AG09309 (cell line): ENCODE data around the gene MIPOL1.

Experiments used
- DNase-seq: peaks from one replicate; pipeline ENCODE4 v3.0.0-alpha.2; 2010; ENCODE audit warnings: low read depth
- H3K4me3 ChIP-seq: 2 replicates; pipeline ENCODE4 v1.5.1; 2011; ENCODE audit warnings: mild to moderate bottlenecking, low read depth, low read length, moderate library complexity; ENCODE audit not compliant: control insufficient read depth
- TF ChIP-seq, protein P1 (sequence below): IDR thresholded peaks from 2 replicates; pipeline ENCODE4 v1.5.1; 2011; ENCODE audit warnings: mild to moderate bottlenecking, low read depth, low read length, inconsistent platforms; ENCODE audit not compliant: insufficient read depth, control insufficient read depth; ENCODE audit errors: missing control alignments

The MIPOL1 gene

DNA sequence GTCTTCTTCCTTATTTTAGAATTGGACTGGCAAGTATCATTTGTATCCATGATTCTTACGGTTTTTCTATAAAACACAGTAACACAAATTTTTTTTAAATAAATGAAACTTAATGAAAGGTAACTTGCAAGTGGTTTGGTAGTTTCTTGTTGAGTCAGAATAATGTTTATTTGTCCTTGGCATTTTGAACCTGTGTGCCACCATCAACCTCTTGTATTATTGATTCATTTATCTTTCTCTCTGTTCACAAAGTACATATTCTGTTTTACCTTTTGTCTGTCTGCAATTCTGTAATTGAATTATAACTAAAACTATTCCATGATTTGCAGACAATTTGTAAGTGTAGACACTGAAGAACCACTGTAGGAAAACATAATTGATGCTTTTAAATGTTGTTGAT is 54.7 kb downstream of the MIPOL1 start:
- DNase-seq: no peak
- TF ChIP-seq, protein P1, sequence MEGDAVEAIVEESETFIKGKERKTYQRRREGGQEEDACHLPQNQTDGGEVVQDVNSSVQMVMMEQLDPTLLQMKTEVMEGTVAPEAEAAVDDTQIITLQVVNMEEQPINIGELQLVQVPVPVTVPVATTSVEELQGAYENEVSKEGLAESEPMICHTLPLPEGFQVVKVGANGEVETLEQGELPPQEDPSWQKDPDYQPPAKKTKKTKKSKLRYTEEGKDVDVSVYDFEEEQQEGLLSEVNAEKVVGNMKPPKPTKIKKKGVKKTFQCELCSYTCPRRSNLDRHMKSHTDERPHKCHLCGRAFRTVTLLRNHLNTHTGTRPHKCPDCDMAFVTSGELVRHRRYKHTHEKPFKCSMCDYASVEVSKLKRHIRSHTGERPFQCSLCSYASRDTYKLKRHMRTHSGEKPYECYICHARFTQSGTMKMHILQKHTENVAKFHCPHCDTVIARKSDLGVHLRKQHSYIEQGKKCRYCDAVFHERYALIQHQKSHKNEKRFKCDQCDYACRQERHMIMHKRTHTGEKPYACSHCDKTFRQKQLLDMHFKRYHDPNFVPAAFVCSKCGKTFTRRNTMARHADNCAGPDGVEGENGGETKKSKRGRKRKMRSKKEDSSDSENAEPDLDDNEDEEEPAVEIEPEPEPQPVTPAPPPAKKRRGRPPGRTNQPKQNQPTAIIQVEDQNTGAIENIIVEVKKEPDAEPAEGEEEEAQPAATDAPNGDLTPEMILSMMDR: no peak
- H3K4me3 ChIP-seq: no peak overlapping the region

DNA sequence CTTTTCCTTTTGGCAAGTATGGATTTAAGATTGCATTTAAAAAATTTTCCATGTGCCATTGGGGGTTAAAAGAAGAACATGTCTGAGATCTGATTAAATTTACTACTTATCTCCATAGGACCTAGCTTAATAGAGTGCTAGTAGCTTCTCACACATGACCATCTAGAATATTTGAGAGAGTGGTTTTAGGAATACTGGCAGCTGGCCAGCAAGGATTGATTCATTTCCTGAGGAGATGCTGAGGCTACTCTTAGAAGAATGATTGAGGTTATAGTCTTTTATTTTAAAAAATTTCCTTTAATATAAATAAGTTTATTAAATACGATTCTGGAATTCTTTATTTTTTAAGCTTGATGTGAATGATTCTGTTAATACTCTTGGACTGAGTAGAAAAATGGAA is 56.2 kb downstream of the MIPOL1 start:
- TF ChIP-seq, protein P1: no peak
- H3K4me3 ChIP-seq: no peak overlapping the region
- peak; percentile 29 for DNase-seq

DNA sequence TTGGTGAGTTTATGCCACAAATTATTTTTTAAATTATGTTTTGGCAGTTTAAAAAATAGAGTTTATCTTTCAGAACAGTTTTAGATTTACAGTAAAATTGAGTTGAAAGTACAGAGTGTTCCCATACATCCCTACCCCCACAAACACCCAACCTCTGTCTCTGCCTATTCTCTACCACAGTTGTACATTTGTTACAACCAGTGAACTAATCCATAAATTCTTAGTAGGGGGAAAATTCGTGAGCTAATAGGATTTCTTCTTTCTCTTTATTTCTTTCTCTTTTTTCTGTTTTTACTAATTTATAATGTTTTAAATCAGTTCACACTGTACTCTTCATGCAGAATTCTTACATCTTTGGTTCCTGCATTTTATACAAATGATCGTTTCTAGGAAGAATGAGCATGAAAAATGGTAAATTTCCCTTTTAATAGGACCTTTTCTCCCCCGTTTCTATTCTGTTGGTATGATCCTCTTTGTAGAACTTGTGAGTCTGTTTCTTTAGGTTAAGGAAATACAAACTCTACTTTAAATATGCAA is 56.7 kb downstream of the MIPOL1 start:
- H3K4me3 ChIP-seq: no peak overlapping the region
- DNase-seq: no peak
- TF ChIP-seq, protein P1: no peak

DNA sequence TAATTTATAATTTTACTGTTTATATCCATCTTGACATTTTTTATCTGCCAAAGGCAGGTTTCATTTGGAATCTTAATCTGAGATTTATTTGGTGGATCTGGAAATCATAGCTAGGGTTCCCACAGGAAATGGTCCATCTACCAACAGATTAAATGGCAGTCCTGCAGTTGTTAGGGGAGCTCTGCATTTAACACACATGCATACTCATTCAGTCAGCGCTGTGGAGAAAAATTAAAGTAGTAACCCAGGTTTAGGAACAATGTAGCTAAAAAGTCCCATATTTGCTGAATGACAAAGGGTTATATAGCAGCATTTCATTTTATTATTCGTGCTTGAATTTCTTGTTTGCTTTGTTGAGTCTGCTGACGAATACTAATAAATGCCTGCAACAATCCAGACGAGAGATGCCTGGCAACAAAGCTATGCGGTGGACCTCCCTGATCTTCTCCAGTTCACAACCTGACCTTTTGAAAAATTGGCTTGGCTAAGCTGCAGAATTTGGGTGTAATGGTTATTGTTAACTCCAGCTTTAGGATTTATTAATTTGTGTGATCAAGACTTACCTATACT is 59.8 kb downstream of the MIPOL1 start:
- DNase-seq: no peak
- H3K4me3 ChIP-seq: no peak overlapping the region
- TF ChIP-seq, protein P1: no peak

DNA sequence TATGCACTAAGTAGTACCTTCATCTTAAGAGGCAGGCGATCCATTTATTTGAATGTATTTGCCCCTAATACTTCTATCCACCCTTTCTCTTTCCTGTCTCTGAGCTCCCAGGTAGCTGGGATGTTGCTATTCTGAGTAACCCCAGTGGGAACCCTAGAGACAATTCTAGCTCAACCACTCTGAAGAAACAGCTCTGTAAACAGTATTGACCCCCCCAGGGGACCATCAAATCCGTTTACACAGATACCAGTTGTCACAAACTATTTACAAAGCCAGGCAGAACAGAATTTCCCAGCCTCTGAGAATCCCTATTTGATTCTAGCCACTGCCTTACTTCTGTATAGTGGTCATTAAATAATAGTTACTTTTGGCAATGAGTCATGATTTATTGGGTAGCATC is 64.9 kb downstream of the MIPOL1 start:
- H3K4me3 ChIP-seq: no peak overlapping the region
- no peak for DNase-seq
- TF ChIP-seq, protein P1: no peak

DNA sequence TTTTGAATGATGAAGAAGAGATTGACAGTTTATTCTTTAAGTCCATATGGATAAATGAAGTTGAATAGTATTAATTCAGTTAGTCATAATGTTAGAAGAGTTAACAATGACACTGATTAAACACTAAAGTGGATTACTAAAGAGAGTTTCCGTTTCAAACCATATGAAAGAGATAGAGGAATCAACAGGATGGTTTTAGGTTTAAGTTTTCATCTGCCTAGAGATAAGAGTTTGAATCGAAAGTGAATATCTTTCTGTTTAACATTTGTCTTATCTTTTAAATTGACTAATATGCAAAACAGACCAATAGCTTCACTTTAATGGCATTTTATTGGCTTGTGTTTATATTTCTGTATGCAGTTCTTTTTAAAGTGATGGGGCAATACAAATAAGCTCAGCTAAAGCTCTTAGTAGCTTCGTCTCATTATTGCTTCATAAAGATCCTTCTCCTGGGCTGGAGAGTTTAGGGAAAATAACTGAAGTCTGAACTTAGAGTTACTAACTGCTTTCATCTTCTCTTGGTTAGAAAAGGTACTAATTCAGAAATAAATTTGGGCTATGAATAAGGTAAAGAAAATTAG is 66.0 kb downstream of the MIPOL1 start:
- TF ChIP-seq, protein P1: no peak
- DNase-seq: no peak
- H3K4me3 ChIP-seq: no peak overlapping the region

DNA sequence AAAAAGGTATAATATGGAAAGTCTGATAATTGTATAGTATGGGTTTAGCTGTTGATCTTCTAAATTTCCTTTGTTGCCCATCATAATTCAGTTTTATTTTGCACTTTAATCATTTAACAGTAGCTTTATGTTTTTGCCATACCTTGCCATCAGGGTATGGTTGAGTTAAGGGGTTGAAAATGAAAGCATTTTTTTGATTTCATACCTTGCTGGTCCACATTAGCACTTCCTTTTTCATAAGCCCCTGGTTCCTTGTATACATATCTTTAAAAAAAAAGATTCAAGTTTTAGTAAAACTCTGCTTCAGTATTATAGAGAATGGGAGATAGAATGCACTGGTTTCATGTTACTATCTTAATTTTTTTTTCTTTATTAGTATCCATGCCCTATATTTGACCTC is 71.1 kb downstream of the MIPOL1 start:
- TF ChIP-seq, protein P1: no peak
- H3K4me3 ChIP-seq: no peak overlapping the region
- DNase-seq: no peak
